Liver (tissue), 9 donors: ENCODE results near the gene MTARC1. TPM values are rescaled to one million over a fixed set of nuclear protein-coding genes. Genes with fewer than 3 reads are reported as not detected.

Source experiments
- DNase-seq: peaks from one replicate; pipeline ENCODE4 v3.0.0-alpha.2; 2017; ENCODE audit warnings: low spot score
- H3K27ac ChIP-seq, 2 donors: one replicate each; pipeline ENCODE4 v1.7.0; 2013; ENCODE audit warnings: inconsistent platforms in 2 of 2, low read length in 2 of 2, control low read depth in 1 of 2, low read depth in 1 of 2, mild to moderate bottlenecking in 1 of 2
- H3K27me3 ChIP-seq, 4 donors: one replicate each; pipeline versions ENCODE4 v1.6.1 to v1.7.0; 2013; ENCODE audit warnings: low read length in 3 of 4, inconsistent platforms in 1 of 4, mild to moderate bottlenecking in 1 of 4, moderate library complexity in 1 of 4; ENCODE audit not compliant: control insufficient read depth in 4 of 4, insufficient read depth in 4 of 4
- H3K36me3 ChIP-seq, 4 donors: one replicate each; pipeline versions ENCODE4 v1.6.1 to v1.7.0; 2013; ENCODE audit warnings: low read length in 3 of 4, mild to moderate bottlenecking in 3 of 4, low read depth in 1 of 4, moderate library complexity in 1 of 4; ENCODE audit not compliant: control insufficient read depth in 4 of 4, insufficient read depth in 3 of 4
- H3K4me1 ChIP-seq, 4 donors: one replicate each; pipeline versions ENCODE4 v1.6.1 to v1.7.0; 2013; ENCODE audit warnings: low read length in 3 of 4, mild to moderate bottlenecking in 3 of 4, moderate library complexity in 1 of 4; ENCODE audit not compliant: control insufficient read depth in 4 of 4, insufficient read depth in 4 of 4
- H3K4me3 ChIP-seq, 3 donors: one replicate each; pipeline versions ENCODE4 v1.6.1 to v1.7.0; 2013; ENCODE audit warnings: low read length in 3 of 3, control low read depth in 1 of 3, low read depth in 1 of 3, mild to moderate bottlenecking in 1 of 3
- H3K9ac ChIP-seq, 2 donors: one replicate each; pipeline ENCODE4 v1.7.0; 2013; ENCODE audit warnings: low read length in 2 of 2, mild to moderate bottlenecking in 2 of 2, moderate library complexity in 2 of 2, control low read depth in 1 of 2, low read depth in 1 of 2
- H3K9me3 ChIP-seq, 4 donors: one replicate each; pipeline versions ENCODE4 v1.6.1 to v1.7.0; 2013; ENCODE audit warnings: low read length in 3 of 4; ENCODE audit not compliant: control insufficient read depth in 4 of 4
- EGR1 ChIP-seq, 2 donors: IDR thresholded peaks; 2 replicates each; pipeline ENCODE4 v1.6.1; 2016 to 2018; ENCODE audit warnings: antibody characterized with exemption in 2 of 2, low read depth in 2 of 2
- FOXA1 ChIP-seq: IDR thresholded peaks from 2 replicates; pipeline ENCODE4 v1.6.1; 2016; ENCODE audit warnings: antibody characterized with exemption
- FOXA2 ChIP-seq: IDR thresholded peaks from 2 replicates; pipeline ENCODE4 v1.6.1; 2016; ENCODE audit warnings: antibody characterized with exemption
- GABPA ChIP-seq, 2 donors: IDR thresholded peaks in 1 of 2; conservative IDR thresholded peaks in 1 of 2; 2 replicates each; pipeline ENCODE4 v1.6.1; 2016; ENCODE audit warnings: antibody characterized with exemption in 2 of 2, mild to moderate bottlenecking in 1 of 2, moderate library complexity in 1 of 2
- HNF4A ChIP-seq, 2 donors: conservative IDR thresholded peaks; 2 replicates each; pipeline ENCODE4 v1.6.1; 2016; ENCODE audit warnings: antibody characterized with exemption in 2 of 2, mild to moderate bottlenecking in 2 of 2
- HNF4G ChIP-seq: IDR thresholded peaks from 2 replicates; pipeline ENCODE4 v1.6.1; 2016; ENCODE audit warnings: antibody characterized with exemption
- JUND ChIP-seq, 2 donors: IDR thresholded peaks; 2 replicates each; pipeline ENCODE4 v1.6.1; 2016; ENCODE audit warnings: antibody characterized with exemption in 2 of 2
- NR2F2 ChIP-seq: IDR thresholded peaks from 2 replicates; pipeline ENCODE4 v1.6.1; 2016; ENCODE audit warnings: antibody characterized with exemption
- RAD21 ChIP-seq, 2 donors: IDR thresholded peaks; 2 replicates each; pipeline ENCODE4 v1.6.1; 2016; ENCODE audit warnings: antibody characterized with exemption in 2 of 2, mild to moderate bottlenecking in 2 of 2
- RXRA ChIP-seq, 2 donors: IDR thresholded peaks; 2 replicates each; pipeline ENCODE4 v1.6.1; 2017 to 2018; ENCODE audit warnings: antibody characterized with exemption in 2 of 2, mild to moderate bottlenecking in 1 of 2
- SP1 ChIP-seq: IDR thresholded peaks from 2 replicates; pipeline ENCODE4 v1.6.1; 2018; ENCODE audit warnings: antibody characterized with exemption, mild to moderate bottlenecking
- TAF1 ChIP-seq: conservative IDR thresholded peaks from 2 replicates; pipeline ENCODE4 v1.6.1; 2016; ENCODE audit warnings: antibody characterized with exemption, mild to moderate bottlenecking
- YY1 ChIP-seq: IDR thresholded peaks from 2 replicates; pipeline ENCODE4 v1.6.1; 2016; ENCODE audit warnings: antibody characterized with exemption, mild to moderate bottlenecking
- WGBS: extraction: QIAGEN DNeasy Blood & Tissue Kit; methylation state at CpG from one replicate; pipeline ENCODE4 v1.1.7; 2013; 5-methylcytosine and 5-hydroxymethylcytosine counted together
- polyA plus RNA-seq, 2 donors: library from polyadenylated mRNA; stranded (reverse) in 1 of 2; unstranded in 1 of 2; fragments of 200-250 nt in 1 of 2; fragments of >200 nt in 1 of 2; fragmentation: Nextera tagmentation in 1 of 2; extraction: Ambion mirVana in 1 of 2; gene quantifications; one replicate each; pipeline versions ENCODE4 v1.2.1 to v1.2.3, GENCODE V29; 2013 to 2015
- total RNA-seq, 2 donors: library from RNA; depleted of rRNA; stranded (reverse); fragments of >200 nt; gene quantifications; one replicate each; pipeline ENCODE4 v1.2.3, GENCODE V29; 2014
- TF ChIP-seq, protein P1 (sequence below): IDR thresholded peaks from 2 replicates; pipeline ENCODE4 v1.6.1; 2016; ENCODE audit warnings: antibody characterized with exemption
- TF ChIP-seq, protein P2 (sequence below): fragments of 150-350 bp; IDR thresholded peaks from 2 replicates; pipeline ENCODE4 v1.5.1; 2017; ENCODE audit warnings: improper control_type of control experiment, low read depth, low read length; ENCODE audit not compliant: missing input control
- TF ChIP-seq, protein P3 (sequence below): IDR thresholded peaks from 2 replicates; pipeline ENCODE4 v1.6.1; 2016; ENCODE audit warnings: antibody characterized with exemption, mild to moderate bottlenecking
- TF ChIP-seq, protein P4 (sequence below): IDR thresholded peaks from 2 replicates; pipeline ENCODE4 v1.6.1; 2016; ENCODE audit warnings: antibody characterized with exemption
- TF ChIP-seq, protein P5 (sequence below): IDR thresholded peaks from 2 replicates; pipeline ENCODE4 v1.6.1; 2016; ENCODE audit warnings: antibody characterized with exemption
- donor health status: healthy.
- donor health status: healthy.
- donor health status: healthy.
- donor health status: healthy.
- donor health status: healthy.

Gene MTARC1
- total and polyA plus RNA-seq, 4 donors: 9.8 to 71.3 (median 21.5) TPM

DNA sequence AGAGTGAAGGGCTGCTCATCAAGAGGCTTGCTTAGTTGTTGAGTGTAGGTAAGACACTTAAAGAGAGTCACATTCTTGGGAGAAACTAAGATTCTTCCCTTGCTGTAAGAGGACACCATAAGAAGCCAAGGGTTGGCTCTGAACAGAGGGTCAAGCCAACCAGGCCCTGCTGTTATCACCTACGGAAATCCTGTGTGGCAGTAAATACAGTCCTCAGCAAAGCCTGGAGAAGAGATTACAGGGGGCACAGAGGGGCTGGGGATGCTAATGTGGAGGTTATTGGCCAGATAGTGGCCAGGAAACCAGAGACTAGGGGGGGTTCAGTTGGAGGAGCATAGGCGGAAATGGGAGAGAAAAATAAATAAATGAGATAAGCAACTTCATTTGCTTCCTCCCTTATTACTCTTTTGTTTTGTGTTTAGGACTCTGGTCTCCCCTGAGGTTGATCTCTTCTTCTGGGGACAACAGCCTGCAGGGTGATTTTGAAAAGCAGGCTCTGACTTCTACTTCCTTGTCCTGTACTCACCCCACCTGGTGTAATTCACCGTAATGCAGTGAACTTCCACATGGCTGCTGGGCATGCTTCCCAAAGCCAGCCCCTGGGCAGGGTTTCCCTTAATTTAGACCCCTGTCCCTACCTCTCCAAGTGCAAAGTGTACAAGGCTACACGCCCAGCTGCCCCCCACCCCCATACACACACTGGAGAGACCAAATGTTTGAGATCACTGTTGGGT, 40.9 kb downstream of the MTARC1 start:
- no peak overlapping the region for H3K9ac ChIP-seq
- H3K4me1 ChIP-seq: peaks cover 2 to 44% (median 37%) of the 10 kb centered on the region in 4 donors
- H3K27me3 ChIP-seq: no peaks in the 10 kb centered on the region
- H3K9me3 ChIP-seq: no peaks in the 10 kb centered on the region
- H3K36me3 ChIP-seq: no peaks in the 10 kb centered on the region
- no peak for DNase-seq
- H3K4me3 ChIP-seq: no peak overlapping the region
- 34% methylated on average over 4 of the region's 4 CpGs for WGBS
- peak overlapping the region; percentile 73 to 83 for H3K27ac ChIP-seq
- peak; percentile 96 for TF ChIP-seq NR2F2
- TF ChIP-seq FOXA2: no peak
- TF ChIP-seq, protein P1, sequence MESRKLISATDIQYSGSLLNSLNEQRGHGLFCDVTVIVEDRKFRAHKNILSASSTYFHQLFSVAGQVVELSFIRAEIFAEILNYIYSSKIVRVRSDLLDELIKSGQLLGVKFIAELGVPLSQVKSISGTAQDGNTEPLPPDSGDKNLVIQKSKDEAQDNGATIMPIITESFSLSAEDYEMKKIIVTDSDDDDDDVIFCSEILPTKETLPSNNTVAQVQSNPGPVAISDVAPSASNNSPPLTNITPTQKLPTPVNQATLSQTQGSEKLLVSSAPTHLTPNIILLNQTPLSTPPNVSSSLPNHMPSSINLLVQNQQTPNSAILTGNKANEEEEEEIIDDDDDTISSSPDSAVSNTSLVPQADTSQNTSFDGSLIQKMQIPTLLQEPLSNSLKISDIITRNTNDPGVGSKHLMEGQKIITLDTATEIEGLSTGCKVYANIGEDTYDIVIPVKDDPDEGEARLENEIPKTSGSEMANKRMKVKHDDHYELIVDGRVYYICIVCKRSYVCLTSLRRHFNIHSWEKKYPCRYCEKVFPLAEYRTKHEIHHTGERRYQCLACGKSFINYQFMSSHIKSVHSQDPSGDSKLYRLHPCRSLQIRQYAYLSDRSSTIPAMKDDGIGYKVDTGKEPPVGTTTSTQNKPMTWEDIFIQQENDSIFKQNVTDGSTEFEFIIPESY: no peak

DNA sequence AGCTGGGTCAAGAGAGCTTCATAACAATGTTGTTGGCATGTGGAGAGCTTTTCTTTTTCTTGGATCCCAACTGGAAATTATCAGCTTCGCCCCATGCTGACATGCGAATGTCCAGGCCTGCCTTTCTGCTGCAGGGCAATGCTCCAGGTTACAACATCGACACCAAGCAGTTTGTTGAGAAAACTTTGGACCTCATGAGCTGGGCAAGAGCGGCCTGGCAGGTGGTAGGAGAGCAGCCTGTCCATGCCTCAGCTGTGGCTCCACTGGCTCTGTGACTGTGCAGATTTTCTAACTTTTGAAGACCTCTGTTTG, 41.4 kb downstream of the MTARC1 start:
- peaks cover 2 to 44% (median 37%) of the 10 kb centered on the region in 4 donors for H3K4me1 ChIP-seq
- H3K27ac ChIP-seq: peak overlapping the region; percentile 73 to 83
- no peaks in the 10 kb centered on the region for H3K9me3 ChIP-seq
- TF ChIP-seq TAF1 (peak; percentile 45), RXRA (IDR thresholded peaks at IDR 0.05) (peak; percentile 91 to 94), YY1 (peak; percentile 81), FOXA1 (peak; percentile 50), EGR1 (IDR thresholded peaks at IDR 0.05; ENCODE audit: low read depth in 2 of 2) (peak in 1 of 2 donors; percentile 39), HNF4G (peak; percentile 91), SP1 (peak; percentile 95), RAD21 (IDR thresholded peaks at IDR 0.05) (peak; percentile 44 to 60), HNF4A (conservative IDR thresholded peaks at IDR 0.05) (peak; percentile 95 to 96), FOXA2 (peak; percentile 62), GABPA (IDR thresholded peaks at IDR 0.05 in 1 of 2, conservative IDR thresholded peaks at IDR 0.05 in 1 of 2) (no peak), NR2F2 (peak; percentile 16), JUND (IDR thresholded peaks at IDR 0.05) (peak; percentile 56 to 66)
- TF ChIP-seq, protein P1: peak; percentile 89
- TF ChIP-seq, protein P2, sequence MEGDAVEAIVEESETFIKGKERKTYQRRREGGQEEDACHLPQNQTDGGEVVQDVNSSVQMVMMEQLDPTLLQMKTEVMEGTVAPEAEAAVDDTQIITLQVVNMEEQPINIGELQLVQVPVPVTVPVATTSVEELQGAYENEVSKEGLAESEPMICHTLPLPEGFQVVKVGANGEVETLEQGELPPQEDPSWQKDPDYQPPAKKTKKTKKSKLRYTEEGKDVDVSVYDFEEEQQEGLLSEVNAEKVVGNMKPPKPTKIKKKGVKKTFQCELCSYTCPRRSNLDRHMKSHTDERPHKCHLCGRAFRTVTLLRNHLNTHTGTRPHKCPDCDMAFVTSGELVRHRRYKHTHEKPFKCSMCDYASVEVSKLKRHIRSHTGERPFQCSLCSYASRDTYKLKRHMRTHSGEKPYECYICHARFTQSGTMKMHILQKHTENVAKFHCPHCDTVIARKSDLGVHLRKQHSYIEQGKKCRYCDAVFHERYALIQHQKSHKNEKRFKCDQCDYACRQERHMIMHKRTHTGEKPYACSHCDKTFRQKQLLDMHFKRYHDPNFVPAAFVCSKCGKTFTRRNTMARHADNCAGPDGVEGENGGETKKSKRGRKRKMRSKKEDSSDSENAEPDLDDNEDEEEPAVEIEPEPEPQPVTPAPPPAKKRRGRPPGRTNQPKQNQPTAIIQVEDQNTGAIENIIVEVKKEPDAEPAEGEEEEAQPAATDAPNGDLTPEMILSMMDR: no peak
- TF ChIP-seq, protein P3, sequence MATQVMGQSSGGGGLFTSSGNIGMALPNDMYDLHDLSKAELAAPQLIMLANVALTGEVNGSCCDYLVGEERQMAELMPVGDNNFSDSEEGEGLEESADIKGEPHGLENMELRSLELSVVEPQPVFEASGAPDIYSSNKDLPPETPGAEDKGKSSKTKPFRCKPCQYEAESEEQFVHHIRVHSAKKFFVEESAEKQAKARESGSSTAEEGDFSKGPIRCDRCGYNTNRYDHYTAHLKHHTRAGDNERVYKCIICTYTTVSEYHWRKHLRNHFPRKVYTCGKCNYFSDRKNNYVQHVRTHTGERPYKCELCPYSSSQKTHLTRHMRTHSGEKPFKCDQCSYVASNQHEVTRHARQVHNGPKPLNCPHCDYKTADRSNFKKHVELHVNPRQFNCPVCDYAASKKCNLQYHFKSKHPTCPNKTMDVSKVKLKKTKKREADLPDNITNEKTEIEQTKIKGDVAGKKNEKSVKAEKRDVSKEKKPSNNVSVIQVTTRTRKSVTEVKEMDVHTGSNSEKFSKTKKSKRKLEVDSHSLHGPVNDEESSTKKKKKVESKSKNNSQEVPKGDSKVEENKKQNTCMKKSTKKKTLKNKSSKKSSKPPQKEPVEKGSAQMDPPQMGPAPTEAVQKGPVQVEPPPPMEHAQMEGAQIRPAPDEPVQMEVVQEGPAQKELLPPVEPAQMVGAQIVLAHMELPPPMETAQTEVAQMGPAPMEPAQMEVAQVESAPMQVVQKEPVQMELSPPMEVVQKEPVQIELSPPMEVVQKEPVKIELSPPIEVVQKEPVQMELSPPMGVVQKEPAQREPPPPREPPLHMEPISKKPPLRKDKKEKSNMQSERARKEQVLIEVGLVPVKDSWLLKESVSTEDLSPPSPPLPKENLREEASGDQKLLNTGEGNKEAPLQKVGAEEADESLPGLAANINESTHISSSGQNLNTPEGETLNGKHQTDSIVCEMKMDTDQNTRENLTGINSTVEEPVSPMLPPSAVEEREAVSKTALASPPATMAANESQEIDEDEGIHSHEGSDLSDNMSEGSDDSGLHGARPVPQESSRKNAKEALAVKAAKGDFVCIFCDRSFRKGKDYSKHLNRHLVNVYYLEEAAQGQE: peak; percentile 63
- TF ChIP-seq, protein P4, sequence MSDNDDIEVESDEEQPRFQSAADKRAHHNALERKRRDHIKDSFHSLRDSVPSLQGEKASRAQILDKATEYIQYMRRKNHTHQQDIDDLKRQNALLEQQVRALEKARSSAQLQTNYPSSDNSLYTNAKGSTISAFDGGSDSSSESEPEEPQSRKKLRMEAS: peak; percentile 100
- TF ChIP-seq, protein P5, sequence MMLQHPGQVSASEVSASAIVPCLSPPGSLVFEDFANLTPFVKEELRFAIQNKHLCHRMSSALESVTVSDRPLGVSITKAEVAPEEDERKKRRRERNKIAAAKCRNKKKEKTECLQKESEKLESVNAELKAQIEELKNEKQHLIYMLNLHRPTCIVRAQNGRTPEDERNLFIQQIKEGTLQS: peak; percentile 67
- DNase-seq: no peak
- 33% methylated on average over 4 of the region's 4 CpGs for whole genome bisulfite sequencing
- H3K4me3 ChIP-seq: no peak overlapping the region
- no peaks in the 10 kb centered on the region for H3K27me3 ChIP-seq
- no peak overlapping the region for H3K9ac ChIP-seq
- H3K36me3 ChIP-seq: no peaks in the 10 kb centered on the region
